Measurements from ENCODE around the gene PDE4B. TPM values are rescaled to one million over a fixed set of nuclear protein-coding genes. Genes with fewer than 3 reads are reported as not detected.

The PDE4B gene
- total RNA-seq, 1 experiment from 2014 or later, result not detected

DNA sequence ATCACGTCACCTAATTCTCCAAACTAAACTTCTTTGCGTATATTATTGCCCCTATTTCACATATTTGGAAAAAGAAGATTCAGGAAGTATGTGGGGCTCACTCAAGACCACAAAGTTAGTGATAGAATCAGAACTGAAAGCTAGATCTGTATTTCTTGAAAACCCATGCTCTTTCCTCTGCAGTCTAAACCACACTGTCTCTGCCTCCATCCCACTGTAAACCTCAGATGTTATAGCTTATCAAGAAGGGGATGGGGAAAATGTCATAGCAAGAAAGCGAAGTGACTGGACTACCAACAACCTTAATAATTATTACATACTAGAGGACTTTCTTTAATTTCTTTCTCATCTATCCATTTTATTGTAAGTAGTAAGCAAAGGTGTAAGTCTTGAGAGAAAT, 483.5 kb downstream of the PDE4B start:
- no peaks in the 10 kb centered on the region for H3K27me3 ChIP-seq (replicated peaks; ENCODE audit: control insufficient read depth, insufficient read depth, low read length)
- intact Hi-C loops (cut with micrococcal nuclease; ENCODE audit: unreplicated experiment), result no loop called here
- CTCF ChIA-PET, result no interaction called here
- peaks cover 6% of the 10 kb centered on the region for H3K27me3 Mint-ChIP-seq (ENCODE audit: insufficient read depth, unreplicated experiment)
- BruUV-seq (replicated peaks), result no TSS peak
- H3K4me3 Mint-ChIP-seq (ENCODE audit: unreplicated experiment), result no peak overlapping the region
- no peak overlapping the region for H3K27ac Mint-ChIP-seq (ENCODE audit: unreplicated experiment)
- no peak overlapping the region for H3K4me3 ChIP-seq (ENCODE audit: low read depth, low read length)
- no peaks in the 10 kb centered on the region for H3K4me1 Mint-ChIP-seq (ENCODE audit: low read depth, unreplicated experiment)
- TF ChIP-seq, protein P1, sequence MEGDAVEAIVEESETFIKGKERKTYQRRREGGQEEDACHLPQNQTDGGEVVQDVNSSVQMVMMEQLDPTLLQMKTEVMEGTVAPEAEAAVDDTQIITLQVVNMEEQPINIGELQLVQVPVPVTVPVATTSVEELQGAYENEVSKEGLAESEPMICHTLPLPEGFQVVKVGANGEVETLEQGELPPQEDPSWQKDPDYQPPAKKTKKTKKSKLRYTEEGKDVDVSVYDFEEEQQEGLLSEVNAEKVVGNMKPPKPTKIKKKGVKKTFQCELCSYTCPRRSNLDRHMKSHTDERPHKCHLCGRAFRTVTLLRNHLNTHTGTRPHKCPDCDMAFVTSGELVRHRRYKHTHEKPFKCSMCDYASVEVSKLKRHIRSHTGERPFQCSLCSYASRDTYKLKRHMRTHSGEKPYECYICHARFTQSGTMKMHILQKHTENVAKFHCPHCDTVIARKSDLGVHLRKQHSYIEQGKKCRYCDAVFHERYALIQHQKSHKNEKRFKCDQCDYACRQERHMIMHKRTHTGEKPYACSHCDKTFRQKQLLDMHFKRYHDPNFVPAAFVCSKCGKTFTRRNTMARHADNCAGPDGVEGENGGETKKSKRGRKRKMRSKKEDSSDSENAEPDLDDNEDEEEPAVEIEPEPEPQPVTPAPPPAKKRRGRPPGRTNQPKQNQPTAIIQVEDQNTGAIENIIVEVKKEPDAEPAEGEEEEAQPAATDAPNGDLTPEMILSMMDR (IDR thresholded peaks at IDR 0.05; ENCODE audit: insufficient read depth in 1 of 2, low read depth in 1 of 2, low read length in 1 of 2, severe bottlenecking in 1 of 2, unreplicated experiment in 1 of 2), result no peak
- no peaks in the 10 kb centered on the region for H3K4me1 ChIP-seq
- no peaks in the 10 kb centered on the region for H3K9me3 ChIP-seq
- no peaks in the 10 kb centered on the region for H3K36me3 ChIP-seq (ENCODE audit: control insufficient read depth, insufficient read depth, low read length)
- H3K9me3 Mint-ChIP-seq (ENCODE audit: unreplicated experiment), result no peaks in the 10 kb centered on the region
- POLR2A ChIA-PET, result no interaction called here
- H3K36me3 Mint-ChIP-seq (ENCODE audit: insufficient read depth, unreplicated experiment), result no peaks in the 10 kb centered on the region
- no peak for DNase-seq

DNA sequence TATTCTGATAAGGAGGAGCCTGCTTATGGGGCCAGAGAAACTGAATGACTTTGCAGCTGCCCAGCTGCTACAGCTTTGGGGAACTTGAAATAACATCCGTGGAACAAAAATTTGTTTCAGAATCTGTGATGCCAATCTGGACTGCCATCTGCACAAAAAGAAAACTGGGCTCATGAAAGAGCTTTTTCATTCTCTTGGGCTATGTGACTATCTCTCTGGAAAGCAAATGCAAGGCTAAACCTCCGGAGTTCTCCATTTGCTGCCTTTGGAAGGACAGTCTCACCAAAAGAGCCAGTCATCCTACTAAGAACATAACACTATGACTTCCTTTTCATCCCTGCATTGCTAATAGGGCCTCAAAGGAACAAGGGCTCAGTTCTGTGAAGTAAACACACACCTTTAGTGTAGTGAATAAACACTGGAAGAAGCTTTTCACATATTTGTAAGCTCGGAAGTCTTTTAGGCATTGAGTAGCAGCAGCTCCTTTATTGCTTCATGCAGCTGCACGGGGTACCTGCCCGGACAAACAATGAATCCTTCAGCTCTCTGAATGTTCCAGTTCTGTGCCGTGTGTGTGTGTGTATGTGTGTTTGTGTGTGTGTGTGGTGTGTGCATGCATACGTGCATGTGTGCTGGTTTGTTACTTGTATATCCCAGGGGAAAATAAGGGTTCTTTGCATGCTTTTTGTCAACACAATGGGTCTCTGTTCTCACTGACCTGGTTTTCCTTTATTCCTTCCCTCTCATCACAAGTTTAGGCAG, 485.7 kb downstream of the PDE4B start:
- no peaks in the 10 kb centered on the region for H3K27me3 ChIP-seq (replicated peaks; ENCODE audit: control insufficient read depth, insufficient read depth, low read length)
- no TSS peak for BruUV-seq (replicated peaks)
- no peaks in the 10 kb centered on the region for H3K27me3 Mint-ChIP-seq (ENCODE audit: insufficient read depth, unreplicated experiment)
- intact Hi-C loops (cut with micrococcal nuclease; ENCODE audit: unreplicated experiment), result no loop called here
- H3K4me3 ChIP-seq (ENCODE audit: low read depth, low read length), result no peak overlapping the region
- TF ChIP-seq, protein P1 (IDR thresholded peaks at IDR 0.05; ENCODE audit: insufficient read depth in 1 of 2, low read depth in 1 of 2, low read length in 1 of 2, severe bottlenecking in 1 of 2, unreplicated experiment in 1 of 2), result no peak
- H3K9me3 Mint-ChIP-seq (ENCODE audit: unreplicated experiment), result no peaks in the 10 kb centered on the region
- H3K9me3 ChIP-seq, result no peaks in the 10 kb centered on the region
- POLR2A ChIA-PET, result no interaction called here
- no peaks in the 10 kb centered on the region for H3K4me1 Mint-ChIP-seq (ENCODE audit: low read depth, unreplicated experiment)
- no peak for DNase-seq
- H3K27ac Mint-ChIP-seq (ENCODE audit: unreplicated experiment), result no peak overlapping the region
- H3K36me3 ChIP-seq (ENCODE audit: control insufficient read depth, insufficient read depth, low read length), result no peaks in the 10 kb centered on the region
- H3K4me1 ChIP-seq, result no peaks in the 10 kb centered on the region
- no peaks in the 10 kb centered on the region for H3K36me3 Mint-ChIP-seq (ENCODE audit: insufficient read depth, unreplicated experiment)
- no peak overlapping the region for H3K4me3 Mint-ChIP-seq (ENCODE audit: unreplicated experiment)
- CTCF ChIA-PET, result no interaction called here

DNA sequence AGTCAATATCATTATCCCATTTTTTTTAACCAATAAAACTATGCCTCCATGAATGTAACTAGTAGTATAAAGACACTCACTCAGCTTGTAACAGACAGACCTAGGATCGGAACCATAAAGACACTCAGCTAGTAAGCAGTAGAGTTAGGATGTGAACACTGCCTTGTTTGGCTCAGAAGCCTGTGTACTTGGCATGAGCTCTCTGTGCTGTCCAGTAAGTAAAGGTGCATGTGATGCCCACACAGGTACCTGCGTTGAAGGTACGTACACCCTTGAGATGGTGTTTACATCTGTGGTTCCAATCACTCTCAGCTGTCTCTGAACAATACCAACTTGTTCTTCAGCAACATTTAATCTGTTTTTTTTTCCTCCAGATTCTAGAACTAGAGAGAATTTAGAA, 489.1 kb downstream of the PDE4B start:
- TF ChIP-seq, protein P1 (IDR thresholded peaks at IDR 0.05; ENCODE audit: insufficient read depth in 1 of 2, low read depth in 1 of 2, low read length in 1 of 2, severe bottlenecking in 1 of 2, unreplicated experiment in 1 of 2), result no peak
- no peaks in the 10 kb centered on the region for H3K27me3 Mint-ChIP-seq (ENCODE audit: insufficient read depth, unreplicated experiment)
- no peak for DNase-seq
- no peak overlapping the region for H3K4me3 Mint-ChIP-seq (ENCODE audit: unreplicated experiment)
- H3K36me3 Mint-ChIP-seq (ENCODE audit: insufficient read depth, unreplicated experiment), result no peaks in the 10 kb centered on the region
- no peaks in the 10 kb centered on the region for H3K27me3 ChIP-seq (replicated peaks; ENCODE audit: control insufficient read depth, insufficient read depth, low read length)
- no peaks in the 10 kb centered on the region for H3K9me3 ChIP-seq
- POLR2A ChIA-PET, result no interaction called here
- no peaks in the 10 kb centered on the region for H3K4me1 Mint-ChIP-seq (ENCODE audit: low read depth, unreplicated experiment)
- H3K27ac Mint-ChIP-seq (ENCODE audit: unreplicated experiment), result no peak overlapping the region
- no peaks in the 10 kb centered on the region for H3K36me3 ChIP-seq (ENCODE audit: control insufficient read depth, insufficient read depth, low read length)
- intact Hi-C loops (cut with micrococcal nuclease; ENCODE audit: unreplicated experiment), result no loop called here
- BruUV-seq (replicated peaks), result no TSS peak
- no peaks in the 10 kb centered on the region for H3K4me1 ChIP-seq
- no peaks in the 10 kb centered on the region for H3K9me3 Mint-ChIP-seq (ENCODE audit: unreplicated experiment)
- CTCF ChIA-PET, result no interaction called here
- H3K4me3 ChIP-seq (ENCODE audit: low read depth, low read length), result no peak overlapping the region
